Stomach (tissue), 9 donors: ENCODE results near the gene DNAJC15. TPM values are rescaled to one million over a fixed set of nuclear protein-coding genes. Genes with fewer than 3 reads are reported as not detected.
A peak's percentile ranks its signal among the peaks of the same experiment; 100 is the strongest.

Experiments used
- DNase-seq, 2 donors: peaks; one replicate each; pipeline versions ENCODE4 v3.0.0 to v3.0.0-alpha.2; 2013 to 2019
- H3K27ac ChIP-seq, 5 donors: fragments of 200-600 bp in 4 of 5; sonication (generic) in 4 of 5; one replicate each; pipeline ENCODE4 v1.5.1; 2013 to 2019; ENCODE audit warnings: mild to moderate bottlenecking in 1 of 5, moderate library complexity in 1 of 5
- H3K27me3 ChIP-seq, 3 donors: fragments of 200-600 bp; sonication (generic); one replicate each; pipeline ENCODE4 v1.5.1; 2017 to 2019; ENCODE audit warnings: mixed run types in 1 of 3
- H3K36me3 ChIP-seq, 4 donors: fragments of 200-600 bp; sonication (generic); 1 replicate in 3 of 4; 2 replicates in 1 of 4; pipeline ENCODE4 v1.5.1; 2016 to 2019
- H3K4me1 ChIP-seq, 4 donors: fragments of 200-600 bp; sonication (generic); one replicate each; pipeline ENCODE4 v1.5.1; 2016 to 2019
- H3K4me3 ChIP-seq, 4 donors: fragments of 200-600 bp; sonication (generic) in 3 of 4; one replicate each; pipeline ENCODE4 v1.5.1; 2016 to 2019; ENCODE audit warnings: mild to moderate bottlenecking in 1 of 4
- H3K9me3 ChIP-seq, 4 donors: fragments of 200-600 bp; sonication (generic); one replicate each; pipeline ENCODE4 v1.5.1; 2016 to 2019
- CTCF ChIP-seq, 7 experiments: fragments of 450-650 bp in 4 of 7; fragments of 200-600 bp in 3 of 7; sonication (generic) in 3 of 7; IDR thresholded peaks; one replicate each; pipeline ENCODE4 v1.5.1; 2016 to 2019; ENCODE audit warnings: antibody characterized with exemption in 7 of 7, control low read depth in 2 of 7, mild to moderate bottlenecking in 1 of 7
- EP300 ChIP-seq: sonication (generic); formaldehyde crosslinking; IDR thresholded peaks from one replicate; pipeline ENCODE4 v1.6.1; 2017; ENCODE audit warnings: antibody characterized with exemption
- POLR2A ChIP-seq, 4 donors: fragments of 450-650 bp; IDR thresholded peaks; one replicate each; pipeline ENCODE4 v1.6.1; 2016; ENCODE audit warnings: antibody characterized with exemption in 4 of 4, control low read depth in 2 of 4, mild to moderate bottlenecking in 1 of 4, moderate library complexity in 1 of 4
- POLR2AphosphoS5 ChIP-seq, 3 donors: sonication (generic); formaldehyde crosslinking; IDR thresholded peaks; one replicate each; pipeline ENCODE4 v1.6.1; 2016; ENCODE audit warnings: antibody characterized with exemption in 3 of 3
- WGBS, 5 donors: extraction: QIAGEN DNeasy Blood & Tissue Kit in 3 of 5; methylation state at CpG; one replicate each; pipeline versions ENCODE4 v1.1.5 to v1.1.7; 2013 to 2018; 5-methylcytosine and 5-hydroxymethylcytosine counted together
- intact Hi-C: fragments of 100-400 bp; cut with DNase I; formaldehyde crosslinking; loops from one replicate; pipeline ENCODE4 v1.15.1; 2023; ENCODE audit warnings: low total_unique reads
- polyA plus RNA-seq, 3 donors: library from polyadenylated mRNA; stranded (reverse); fragments of 200-250 nt; gene quantifications; one replicate each; pipeline ENCODE4 v1.2.3, GENCODE V29; 2013
- total RNA-seq, 5 donors: library from RNA; depleted of rRNA; stranded (reverse); fragments of >200 nt; gene quantifications; one replicate each; pipeline versions ENCODE4 v1.1.0 to v1.2.3, GENCODE V29; 2014 to 2016
- donor health status: healthy with polysubstance abuse.
- donor health status: Bipolar disorder and iron deficiency.
- donor health status: healthy.

The DNAJC15 gene
- total and polyA plus RNA-seq, 8 donors: 4.5 to 19.3 (median 10.7) TPM

GRCh38 chr13:43111559-43112400, 88.4 kb downstream of the DNAJC15 start:
- H3K27me3 ChIP-seq: no peaks in the 10 kb centered on the region
- 87 to 91% (median 90%) methylated on average over 7 of the region's 7 CpGs for WGBS, 5 donors
- H3K4me1 ChIP-seq: peaks cover 0 to 21% (median 7%) of the 10 kb centered on the region in 4 donors
- no peak overlapping the region for H3K27ac ChIP-seq
- TF ChIP-seq POLR2AphosphoS5 (IDR thresholded peaks at IDR 0.05): no peak
- H3K4me3 ChIP-seq: no peak overlapping the region
- H3K36me3 ChIP-seq: peaks cover 0 to 13% (median 7%) of the 10 kb centered on the region in 4 donors
- DNase-seq: no peak
- H3K9me3 ChIP-seq: no peaks in the 10 kb centered on the region
- intact Hi-C loops: no loop called here

GRCh38 chr13:43113603-43114002, 90.2 kb downstream of the DNAJC15 start:
- Histone ChIP-seq H3K9me3 (no peaks in the 10 kb centered on the region), H3K27ac (no peak overlapping the region), H3K27me3 (no peaks in the 10 kb centered on the region), H3K4me3 (no peak overlapping the region), H3K36me3 (peaks cover 0 to under 1% (median 0%) of the 10 kb centered on the region in 4 donors), H3K4me1 (peaks cover 0 to 21% (median 7%) of the 10 kb centered on the region in 4 donors)
- 30 to 46% (median 35%) methylated on average over 1 of the region's 1 CpG for WGBS, 5 donors
- intact Hi-C loops: no loop called here
- DNase-seq: peak in 1 of 2 donors; percentile 48
- TF ChIP-seq POLR2AphosphoS5 (IDR thresholded peaks at IDR 0.05) (peak in 1 of 3 donors; percentile 12), CTCF (IDR thresholded peaks at IDR 0.05) (no peak), POLR2A (IDR thresholded peaks at IDR 0.05) (no peak)

- no peak overlapping the region for H3K27ac ChIP-seq
- H3K27me3 ChIP-seq: peaks cover 0 to 6% (median 0%) of the 10 kb centered on the region in 3 donors
- H3K4me1 ChIP-seq: peaks cover 0 to 21% (median 7%) of the 10 kb centered on the region in 4 donors
- TF ChIP-seq EP300: no peak
- TF ChIP-seq CTCF (IDR thresholded peaks at IDR 0.05): no peak
- TF ChIP-seq POLR2A (IDR thresholded peaks at IDR 0.05): no peak
- TF ChIP-seq POLR2AphosphoS5 (IDR thresholded peaks at IDR 0.05): no peak
- no peak overlapping the region for H3K4me3 ChIP-seq
- DNase-seq: no peak
- WGBS, 5 donors: 79 to 100% (median 94%) methylated on average over 1 of the region's 1 CpG
- H3K9me3 ChIP-seq: no peaks in the 10 kb centered on the region
- intact Hi-C loops: no loop called here
- H3K36me3 ChIP-seq: no peaks in the 10 kb centered on the region
Measured at GRCh38 chr13:43114504-43114903, 91.1 kb downstream of the DNAJC15 start.

GRCh38 chr13:43115141-43115540, 91.8 kb downstream of the DNAJC15 start:
- no peak for DNase-seq
- no peak overlapping the region for H3K4me3 ChIP-seq
- H3K27me3 ChIP-seq: peaks cover 0 to 6% (median 0%) of the 10 kb centered on the region in 3 donors
- H3K9me3 ChIP-seq: no peaks in the 10 kb centered on the region
- peaks cover 0 to 21% (median 7%) of the 10 kb centered on the region in 4 donors for H3K4me1 ChIP-seq
- H3K36me3 ChIP-seq: no peaks in the 10 kb centered on the region
- no peak overlapping the region for H3K27ac ChIP-seq
- WGBS, 5 donors: 94 to 97% (median 95%) methylated on average over 3 of the region's 3 CpGs
- intact Hi-C loops: no loop called here
- no peak for TF ChIP-seq POLR2A (IDR thresholded peaks at IDR 0.05)
- no peak for TF ChIP-seq POLR2AphosphoS5 (IDR thresholded peaks at IDR 0.05)
- TF ChIP-seq CTCF (IDR thresholded peaks at IDR 0.05): no peak

- H3K27ac ChIP-seq: no peak overlapping the region
- H3K27me3 ChIP-seq: peaks cover 0 to 8% (median 0%) of the 10 kb centered on the region in 3 donors
- H3K4me3 ChIP-seq: no peak overlapping the region
- DNase-seq: no peak
- no peaks in the 10 kb centered on the region for H3K36me3 ChIP-seq
- 92 to 97% (median 95%) methylated on average over 7 of the region's 7 CpGs for WGBS, 5 donors
- no peak for TF ChIP-seq POLR2A (IDR thresholded peaks at IDR 0.05)
- TF ChIP-seq CTCF (IDR thresholded peaks at IDR 0.05): no peak
- no peak for TF ChIP-seq EP300
- no peak for TF ChIP-seq POLR2AphosphoS5 (IDR thresholded peaks at IDR 0.05)
- intact Hi-C loops: no loop called here
- peaks cover 0 to 21% (median 7%) of the 10 kb centered on the region in 4 donors for H3K4me1 ChIP-seq
- H3K9me3 ChIP-seq: no peaks in the 10 kb centered on the region
Measured at GRCh38 chr13:43116242-43116641, 92.9 kb downstream of the DNAJC15 start.
